Endodermal cell (in vitro differentiated cells): Measurements from ENCODE around the gene ADAMTS12. TPM values are rescaled to one million over a fixed set of nuclear protein-coding genes. Genes with fewer than 3 reads are reported as not detected.

ENCODE experiments used
- DNase-seq: peaks from one replicate; pipeline ENCODE4 v3.0.0-alpha.2; 2017
- H3K27ac ChIP-seq: 2 replicates; pipeline ENCODE4 v1.5.1; 2013; ENCODE audit warnings: mild to moderate bottlenecking, low read depth, low read length, moderate library complexity
- H3K27me3 ChIP-seq: 2 replicates; pipeline ENCODE4 v1.6.1; 2013; ENCODE audit warnings: mild to moderate bottlenecking, low read length, moderate library complexity; ENCODE audit not compliant: insufficient read depth, control insufficient read depth, poor library complexity, severe bottlenecking
- H3K36me3 ChIP-seq: 2 replicates; pipeline ENCODE4 v1.7.0; 2013; ENCODE audit warnings: mild to moderate bottlenecking, low read length, moderate library complexity; ENCODE audit not compliant: control insufficient read depth, insufficient read depth
- H3K4me1 ChIP-seq: one replicate; pipeline ENCODE4 v1.7.0; 2013; ENCODE audit warnings: low read length; ENCODE audit not compliant: control insufficient read depth, insufficient read depth
- H3K4me3 ChIP-seq: 2 replicates; pipeline ENCODE4 v1.5.1; 2013; ENCODE audit warnings: mild to moderate bottlenecking, low read length, moderate library complexity
- H3K9ac ChIP-seq: 2 replicates; pipeline ENCODE4 v1.6.1; 2013; ENCODE audit warnings: mild to moderate bottlenecking, low read length, moderate library complexity; ENCODE audit not compliant: poor library complexity, severe bottlenecking; ENCODE audit errors: extremely low read depth
- H3K9me3 ChIP-seq: 2 replicates; pipeline ENCODE4 v1.6.1; 2013; ENCODE audit warnings: mild to moderate bottlenecking, low read length, moderate library complexity; ENCODE audit not compliant: control insufficient read depth
- H3K27ac Mint-ChIP-seq: 2 replicates; pipeline ENCODE4 v1.8.0; 2020; ENCODE audit warnings: mixed read lengths
- H3K27me3 Mint-ChIP-seq: 2 replicates; pipeline ENCODE4 v1.8.0; 2021; ENCODE audit warnings: mild to moderate bottlenecking, mixed read lengths; ENCODE audit not compliant: insufficient read depth
- H3K36me3 Mint-ChIP-seq: 2 replicates; pipeline ENCODE4 v1.8.0; 2020; ENCODE audit warnings: low read depth, mixed read lengths
- H3K4me1 Mint-ChIP-seq: 2 replicates; pipeline ENCODE4 v1.8.0; 2020; ENCODE audit warnings: mixed read lengths
- H3K4me3 Mint-ChIP-seq: 2 replicates; pipeline ENCODE4 v1.8.0; 2020; ENCODE audit warnings: mild to moderate bottlenecking, moderate library complexity, mixed read lengths
- H3K9me3 Mint-ChIP-seq: 2 replicates; pipeline ENCODE4 v1.8.0; 2020; ENCODE audit warnings: mild to moderate bottlenecking, mixed read lengths
- WGBS, 2 experiments: methylation state at CpG; one replicate each; pipeline versions ENCODE4 v1.1.5 to v1.1.7; 2013; ENCODE audit warnings: missing lambda C conversion rate in 2 of 2, mixed read lengths in 1 of 2; ENCODE audit not compliant: insufficient coverage in 1 of 2, insufficient read length in 1 of 2; 5-methylcytosine and 5-hydroxymethylcytosine counted together
- total RNA-seq, 2 donors: library from RNA; stranded (reverse); fragmentation: NEBNext Ultra II Directional in 1 of 2; extraction: Animal tissue kit (Norgen Biotek cat#: 25700) in 1 of 2; gene quantifications; 2 replicates in 1 of 2; 3 replicates in 1 of 2; pipeline ENCODE4 v1.2.1, GENCODE V29; 2021
- TF ChIP-seq, protein P1 (sequence below): fragments of 200-600 bp; sonication (generic); conservative IDR thresholded peaks from 2 replicates; pipeline ENCODE4 v1.5.0; 2021; ENCODE audit warnings: antibody characterized with exemption, mild to moderate bottlenecking

The ADAMTS12 gene
- total RNA-seq, 2 donors from 2014 or later, result 80.2 to 123 TPM

DNA sequence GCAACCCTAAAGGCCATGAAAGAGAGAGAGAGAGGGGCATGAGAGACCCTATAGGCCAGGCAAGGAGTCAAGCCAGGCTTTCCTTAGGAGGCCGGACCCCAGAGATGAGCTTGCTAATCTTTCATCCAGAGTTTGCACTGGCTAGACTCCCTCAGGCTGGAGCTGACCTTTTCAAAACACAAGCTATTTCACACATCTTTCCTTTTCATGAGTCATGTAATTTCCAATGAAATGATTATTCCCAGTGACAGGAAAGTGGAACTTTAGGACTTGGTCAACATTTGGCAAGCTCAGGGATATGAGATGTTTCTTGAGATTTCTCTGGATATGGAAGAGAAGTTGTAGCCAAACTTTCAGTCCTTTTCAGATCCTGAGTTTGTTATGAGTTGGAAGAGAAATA is 333.3 kb downstream of the ADAMTS12 start:
- peaks cover 54% of the 10 kb centered on the region for H3K36me3 Mint-ChIP-seq
- DNase-seq, result no peak
- TF ChIP-seq, protein P1, sequence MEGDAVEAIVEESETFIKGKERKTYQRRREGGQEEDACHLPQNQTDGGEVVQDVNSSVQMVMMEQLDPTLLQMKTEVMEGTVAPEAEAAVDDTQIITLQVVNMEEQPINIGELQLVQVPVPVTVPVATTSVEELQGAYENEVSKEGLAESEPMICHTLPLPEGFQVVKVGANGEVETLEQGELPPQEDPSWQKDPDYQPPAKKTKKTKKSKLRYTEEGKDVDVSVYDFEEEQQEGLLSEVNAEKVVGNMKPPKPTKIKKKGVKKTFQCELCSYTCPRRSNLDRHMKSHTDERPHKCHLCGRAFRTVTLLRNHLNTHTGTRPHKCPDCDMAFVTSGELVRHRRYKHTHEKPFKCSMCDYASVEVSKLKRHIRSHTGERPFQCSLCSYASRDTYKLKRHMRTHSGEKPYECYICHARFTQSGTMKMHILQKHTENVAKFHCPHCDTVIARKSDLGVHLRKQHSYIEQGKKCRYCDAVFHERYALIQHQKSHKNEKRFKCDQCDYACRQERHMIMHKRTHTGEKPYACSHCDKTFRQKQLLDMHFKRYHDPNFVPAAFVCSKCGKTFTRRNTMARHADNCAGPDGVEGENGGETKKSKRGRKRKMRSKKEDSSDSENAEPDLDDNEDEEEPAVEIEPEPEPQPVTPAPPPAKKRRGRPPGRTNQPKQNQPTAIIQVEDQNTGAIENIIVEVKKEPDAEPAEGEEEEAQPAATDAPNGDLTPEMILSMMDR, result no peak
- no peaks in the 10 kb centered on the region for H3K4me1 Mint-ChIP-seq
- H3K27me3 ChIP-seq, result no peaks in the 10 kb centered on the region
- H3K27ac Mint-ChIP-seq, result no peak overlapping the region
- H3K4me1 ChIP-seq, result no peaks in the 10 kb centered on the region
- peaks cover 7% of the 10 kb centered on the region for H3K36me3 ChIP-seq
- H3K27me3 Mint-ChIP-seq, result no peaks in the 10 kb centered on the region
- peaks cover 4% of the 10 kb centered on the region for H3K9me3 Mint-ChIP-seq
- H3K4me3 Mint-ChIP-seq, result no peak overlapping the region
- no peaks in the 10 kb centered on the region for H3K9me3 ChIP-seq
- no peak overlapping the region for H3K27ac ChIP-seq
- H3K4me3 ChIP-seq, result no peak overlapping the region
- 83 to 95% methylated on average over 1 of the region's 1 CpG for WGBS, 2 experiments
- no peak overlapping the region for H3K9ac ChIP-seq

DNA sequence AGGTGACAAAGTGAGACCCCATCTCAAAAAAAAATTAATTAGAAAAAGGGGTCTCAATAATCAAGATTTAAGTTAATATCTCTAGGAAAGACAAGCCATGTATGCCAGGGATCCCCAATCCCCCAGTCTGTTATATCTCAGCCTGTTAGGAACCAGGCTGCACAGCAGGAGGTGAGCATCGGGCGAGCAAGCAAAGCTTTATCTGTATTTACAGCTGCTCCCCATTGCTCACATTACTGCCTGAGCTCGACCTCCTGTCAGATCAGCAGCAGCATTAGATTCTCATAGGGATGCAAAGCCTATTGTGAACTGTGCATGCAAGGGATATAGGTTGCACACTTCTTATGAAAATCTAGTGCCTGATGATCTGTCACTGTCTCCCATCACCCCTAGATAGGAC is 334.2 kb downstream of the ADAMTS12 start:
- Mint-ChIP-seq H3K27ac (no peak overlapping the region), H3K4me1 (no peaks in the 10 kb centered on the region), H3K9me3 (peaks cover 10% of the 10 kb centered on the region), H3K27me3 (no peaks in the 10 kb centered on the region), H3K4me3 (no peak overlapping the region), H3K36me3 (peaks cover 63% of the 10 kb centered on the region)
- TF ChIP-seq, protein P1, result no peak
- Histone ChIP-seq H3K27ac (no peak overlapping the region), H3K27me3 (no peaks in the 10 kb centered on the region), H3K36me3 (peaks cover 7% of the 10 kb centered on the region), H3K9me3 (peaks cover 4% of the 10 kb centered on the region), H3K9ac (no peak overlapping the region), H3K4me1 (no peaks in the 10 kb centered on the region), H3K4me3 (no peak overlapping the region)
- 83 to 92% methylated on average over 1 to 3 of the region's 3 CpGs for WGBS, 2 experiments
- DNase-seq, result no peak

DNA sequence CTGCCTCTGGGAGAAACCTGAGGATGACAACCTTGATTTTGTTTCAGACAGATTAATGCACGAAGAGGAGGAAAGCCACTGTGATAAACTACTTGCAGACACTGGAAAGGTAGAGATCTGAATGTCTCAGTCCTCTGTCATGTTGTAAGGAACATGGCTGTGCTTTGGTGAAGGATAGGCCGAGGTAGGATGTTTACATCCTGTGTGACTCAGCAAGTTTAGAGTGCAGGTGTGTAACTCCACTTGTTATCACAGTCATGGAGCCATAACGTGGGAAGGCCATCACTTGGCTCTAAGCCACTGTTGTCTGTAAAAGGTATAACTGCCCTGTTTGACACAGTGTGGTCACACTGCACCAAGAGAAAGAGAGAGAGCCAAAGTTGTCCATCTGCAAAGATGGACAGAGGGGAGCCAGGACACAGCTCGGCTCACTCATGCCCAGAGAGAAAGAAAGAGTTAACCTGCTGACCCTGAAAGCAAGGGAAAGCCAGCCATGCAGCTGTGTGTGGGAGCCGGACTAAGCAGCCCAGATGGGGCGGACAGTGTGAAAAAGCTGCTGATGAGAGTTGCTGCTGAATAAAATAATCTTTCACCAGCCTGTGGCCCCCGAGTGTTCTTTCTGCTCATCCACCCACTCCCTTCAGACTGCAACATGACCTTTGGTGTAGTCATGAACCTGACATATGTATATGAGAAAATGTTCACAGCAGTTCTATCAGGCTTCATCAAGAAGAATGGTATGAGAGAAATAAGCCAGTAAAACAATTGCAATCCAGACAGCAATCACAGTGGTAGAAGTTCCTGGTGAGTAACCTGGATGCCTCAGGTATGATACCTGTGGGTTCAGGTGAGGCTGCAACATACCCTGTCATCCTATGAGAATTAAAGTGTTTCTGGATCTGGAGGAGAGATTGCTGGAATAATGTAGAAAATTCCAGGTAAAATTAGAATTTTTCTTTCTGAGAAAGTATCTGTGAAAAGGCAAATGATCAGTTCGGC is 335.2 kb downstream of the ADAMTS12 start:
- WGBS, 2 experiments, result 81 to 84% methylated on average over 6 to 8 of the region's 8 CpGs
- no peak for DNase-seq
- no peaks in the 10 kb centered on the region for H3K4me1 ChIP-seq
- Mint-ChIP-seq H3K4me3 (no peak overlapping the region), H3K27ac (peak overlapping the region; percentile 21), H3K4me1 (no peaks in the 10 kb centered on the region), H3K9me3 (peaks cover 13% of the 10 kb centered on the region), H3K36me3 (peaks cover 65% of the 10 kb centered on the region), H3K27me3 (no peaks in the 10 kb centered on the region)
- H3K27me3 ChIP-seq, result no peaks in the 10 kb centered on the region
- TF ChIP-seq, protein P1, result no peak
- no peak overlapping the region for H3K27ac ChIP-seq
- H3K9ac ChIP-seq, result no peak overlapping the region
- peaks cover 4% of the 10 kb centered on the region for H3K9me3 ChIP-seq
- H3K36me3 ChIP-seq, result peaks cover 7% of the 10 kb centered on the region
- H3K4me3 ChIP-seq, result no peak overlapping the region
